GM12878 (cell line): ENCODE measurements around the gene MICA. TPM values are rescaled to one million over a fixed set of nuclear protein-coding genes. Genes with fewer than 3 reads are reported as not detected.

Experiments
- ATAC-seq: fragments of 200-7000 bp; cut with Tn5 transposase; 3 replicates; pipeline ENCODE4 v1.9.1; 2020; ENCODE audit warnings: mild to moderate bottlenecking, moderate library complexity
- BruUV-seq: library from RNA; stranded (reverse); fragments of 400-500 nt; replicated peaks from 2 replicates; lab custom pipeline; 2021; lab: Mats Ljungman, UMichigan
- CTCF ChIA-PET: fragments of 300-600 bp; sonication (Branson Sonifier 250); formaldehyde crosslinking; extraction: SDS; loops from one replicate; lab custom pipeline; 2021; ENCODE audit warnings: inconsistent platforms; lab: Yijun Ruan, JAX
- POLR2A ChIA-PET: fragments of 350-600 bp; formaldehyde crosslinking; extraction: SDS; loops from one replicate; lab custom pipeline; 2021; ENCODE audit warnings: inconsistent platforms; lab: Charles Lee
- RAD21 ChIA-PET: fragments of 300-600 bp; sonication (Branson Sonifier 250); formaldehyde crosslinking; loops from one replicate; lab custom pipeline; 2023; ENCODE audit warnings: antibody characterized with exemption; ENCODE audit not compliant: unreplicated experiment; lab: Charles Lee
- SMC1A ChIA-PET: fragments of 300-600 bp; sonication (Branson Sonifier 250); formaldehyde crosslinking; loops from one replicate; lab custom pipeline; 2023; ENCODE audit not compliant: unreplicated experiment, uncharacterized antibody; lab: Charles Lee
- DNase-seq: peaks from one replicate; pipeline ENCODE4 v3.0.0-alpha.2; 2011; ENCODE audit warnings: low read depth, low spot score
- FAIRE-seq: peaks from 3 replicates; lab custom pipeline; 2011; peaks lifted over from hg19 to GRCh38; lab: Jason Lieb, UNC
- H2AFZ ChIP-seq: 2 replicates; pipeline ENCODE4 v1.6.0; 2011; ENCODE audit warnings: low read depth, low read length, control low read depth; ENCODE audit not compliant: control insufficient read depth
- H3K27ac ChIP-seq: 2 replicates; pipeline ENCODE4 v1.5.1; 2011; ENCODE audit warnings: control low read depth; ENCODE audit not compliant: control insufficient read depth, insufficient read depth
- H3K27me3 ChIP-seq, 2 experiments: replicated peaks in 1 of 2; 2 replicates each; pipeline versions ENCODE4 v1.6.0 to v1.6.1; 2011; ENCODE audit warnings: low read length in 1 of 2; ENCODE audit not compliant: control insufficient read depth in 2 of 2, insufficient read depth in 2 of 2
- H3K36me3 ChIP-seq, 2 experiments: 2 replicates each; pipeline ENCODE4 v1.5.1; 2011; ENCODE audit warnings: low read length in 1 of 2; ENCODE audit not compliant: control insufficient read depth in 2 of 2, insufficient read depth in 2 of 2
- H3K4me1 ChIP-seq: 2 replicates; pipeline ENCODE4 v1.6.1; 2011; ENCODE audit warnings: mild to moderate bottlenecking, low read length, moderate library complexity, mixed read lengths; ENCODE audit not compliant: control insufficient read depth, insufficient read depth
- H3K4me2 ChIP-seq: 2 replicates; pipeline ENCODE4 v1.6.0; 2011; ENCODE audit warnings: control low read depth; ENCODE audit not compliant: control insufficient read depth, insufficient read depth
- H3K4me3 ChIP-seq: fragments of 200-600 bp; sonication (generic); 2 replicates; pipeline ENCODE4 v1.5.1; 2016
- H3K79me2 ChIP-seq: 2 replicates; pipeline ENCODE4 v1.6.0; 2011; ENCODE audit warnings: low read length; ENCODE audit not compliant: control insufficient read depth, insufficient read depth
- H3K9ac ChIP-seq: 2 replicates; pipeline ENCODE4 v1.8.0; 2011; ENCODE audit warnings: low read length, control low read depth, mixed read lengths; ENCODE audit not compliant: control insufficient read depth, insufficient read depth
- H3K9me3 ChIP-seq: replicated peaks from 3 replicates; pipeline ENCODE4 v1.5.1; 2011; ENCODE audit warnings: mild to moderate bottlenecking, low read length; ENCODE audit not compliant: control insufficient read depth, insufficient read depth
- H4K20me1 ChIP-seq: 2 replicates; pipeline ENCODE4 v1.6.0; 2011; ENCODE audit not compliant: control insufficient read depth, insufficient read depth
- CBFB ChIP-seq: IDR thresholded peaks from 2 replicates; pipeline ENCODE4 v1.6.1; 2016; ENCODE audit warnings: antibody characterized with exemption, low read depth
- CHD4 ChIP-seq: fragments of 200-600 bp; sonication (generic); IDR thresholded peaks from 2 replicates; pipeline ENCODE4 v1.6.1; 2016; ENCODE audit warnings: mild to moderate bottlenecking
- EED ChIP-seq: sonication (generic); IDR thresholded peaks from 2 replicates; pipeline ENCODE4 v1.6.1; 2016; ENCODE audit warnings: antibody characterized with exemption, low read depth
- ELK1 ChIP-seq: IDR thresholded peaks from 2 replicates; pipeline ENCODE4 v1.6.1; 2012; ENCODE audit warnings: low read depth, low read length, improper control_type of control experiment
- GATAD2B ChIP-seq: fragments of 450-650 bp; conservative IDR thresholded peaks from 2 replicates; pipeline ENCODE4 v1.6.1; 2017; ENCODE audit warnings: low read depth, mild to moderate bottlenecking, moderate library complexity
- HDAC2 ChIP-seq: fragments of 200-600 bp; sonication (generic); IDR thresholded peaks from 2 replicates; pipeline ENCODE4 v1.6.1; 2017
- IKZF1 ChIP-seq: fragments of 450-650 bp; conservative IDR thresholded peaks from 2 replicates; pipeline ENCODE4 v1.6.1; 2017; ENCODE audit warnings: antibody characterized with exemption, mild to moderate bottlenecking
- NR2F1 ChIP-seq: fragments of 450-650 bp; conservative IDR thresholded peaks from 2 replicates; pipeline ENCODE4 v1.6.1; 2017; ENCODE audit warnings: mild to moderate bottlenecking
- RAD21 ChIP-seq: IDR thresholded peaks from 2 replicates; pipeline ENCODE4 v1.6.1; 2011; ENCODE audit warnings: mild to moderate bottlenecking, low read depth, low read length, moderate library complexity; ENCODE audit not compliant: insufficient read depth
- RELA ChIP-seq: fragments of 450-650 bp; IDR thresholded peaks from 2 replicates; pipeline ENCODE4 v1.8.0; 2014; ENCODE audit warnings: borderline replicate concordance; ENCODE audit not compliant: partially characterized antibody
- RUNX3 ChIP-seq: IDR thresholded peaks from 2 replicates; pipeline ENCODE4 v1.6.1; 2012; ENCODE audit warnings: low read length, inconsistent platforms
- SMAD1 ChIP-seq: fragments of 450-650 bp; IDR thresholded peaks from 2 replicates; pipeline ENCODE4 v1.6.1; 2018; ENCODE audit warnings: mild to moderate bottlenecking, low read depth; ENCODE audit not compliant: partially characterized antibody
- SMC3 ChIP-seq: IDR thresholded peaks from 2 replicates; pipeline ENCODE4 v1.6.1; 2011; ENCODE audit warnings: low read length, improper control_type of control experiment, borderline replicate concordance
- SP1 ChIP-seq: IDR thresholded peaks from one replicate; pipeline ENCODE4 v1.6.1; 2011; ENCODE audit warnings: low read depth, low read length
- TBL1XR1 ChIP-seq: IDR thresholded peaks from 2 replicates; pipeline ENCODE4 v1.6.1; 2012; ENCODE audit warnings: low read depth, low read length, improper control_type of control experiment
- TCF12 ChIP-seq: IDR thresholded peaks from 2 replicates; pipeline ENCODE4 v1.6.1; 2011; ENCODE audit warnings: low read depth, mild to moderate bottlenecking, low read length
- YBX1 ChIP-seq: fragments of 450-650 bp; IDR thresholded peaks from 2 replicates; pipeline ENCODE4 v1.6.1; 2016; ENCODE audit warnings: antibody characterized with exemption
- YY1 ChIP-seq: IDR thresholded peaks from 2 replicates; pipeline ENCODE4 v1.6.1; 2011; ENCODE audit warnings: low read depth, mild to moderate bottlenecking, low read length
- ZNF687 ChIP-seq: fragments of 450-650 bp; IDR thresholded peaks from 2 replicates; pipeline ENCODE4 v1.6.1; 2017; ENCODE audit warnings: mild to moderate bottlenecking, moderate library complexity
- WGBS: methylation state at CpG from one replicate; pipeline ENCODE4 v1.1.6; 2016; ENCODE audit warnings: low lambda C conversion rate; ENCODE audit not compliant: insufficient replicate concordance, insufficient coverage; ENCODE audit errors: missing lambda C conversion rate; 5-methylcytosine and 5-hydroxymethylcytosine counted together
- in situ Hi-C: fragments of 300-500 bp; cut with MboI; formaldehyde crosslinking; loops from 9 replicates; pipeline ENCODE4 v1.14.3; 2018; ENCODE audit warnings: mixed read lengths
- intact Hi-C: fragments of 100-400 bp; cut with micrococcal nuclease; formaldehyde crosslinking; loops from one replicate; pipeline ENCODE4 v1.14.2; 2022; ENCODE audit not compliant: unreplicated experiment
- polyA plus RNA-seq, 11 experiments: library from polyadenylated mRNA; depleted of rRNA in 4 of 11; unstranded in 6 of 11; stranded (reverse) in 5 of 11; fragments of >200 nt; fragmentation: Nextera tagmentation in 4 of 11; fragmentation: Illumina TruSeq in 1 of 11; extraction: Ambion mirVana in 4 of 11; extraction: Trizol in 1 of 11; gene quantifications; 1 replicate in 1 of 11; 2 replicates in 10 of 11; pipeline versions ENCODE4 v1.2.1 to v1.2.3, GENCODE V29; 2011 to 2016; ENCODE audit warnings: inconsistent platforms in 2 of 11, missing spikeins in 2 of 11, low read depth in 1 of 11
- total RNA-seq, 4 experiments: library from RNA; depleted of rRNA in 3 of 4; stranded (reverse); fragments of >200 nt in 3 of 4; fragmentation: Illumina TruSeq in 1 of 4; extraction: Trizol in 1 of 4; gene quantifications; 2 replicates each; pipeline versions ENCODE4 v1.2.1 to v1.2.3, GENCODE V29; 2013 to 2021

The MICA gene
- total and polyA plus RNA-seq, 10 of the 15 experiments (the other 5 are each of a cell fraction or from before 2014, with no cell fraction given): 3.6 to 10.5 (median 6.9) TPM

GRCh38 chr6:31441365-31442267 is 38.2 kb downstream of the MICA start:
- BruUV-seq: no TSS peak
- H3K9me3 ChIP-seq: no peaks in the 10 kb centered on the region; the same call in 1 of the 3 replicates
- in situ Hi-C loops: loop anchor here (5.0 kb wide), 1 partner anchor 39 kb away; the partner anchor contains the start of gene MICA
- H3K36me3 ChIP-seq: no peaks in the 10 kb centered on the region
- H3K79me2 ChIP-seq: no peaks in the 10 kb centered on the region
- H4K20me1 ChIP-seq: no peaks in the 10 kb centered on the region
- DNase-seq (no peak), FAIRE-seq (peak; percentile 78), ATAC-seq (peak; percentile 100)
- no peak overlapping the region for H2AFZ ChIP-seq
- H3K27ac ChIP-seq: no peak overlapping the region
- 16% methylated on average over 28 of the region's 28 CpGs for WGBS
- H3K9ac ChIP-seq: no peak overlapping the region
- SMC1A ChIA-PET: interaction anchor here (0.6 to 5.0 kb wide), 4 partner anchors 18 to 157 kb away, joined by 3 to 71 read pairs (median 4); no protein-coding TSS in a partner anchor
- CTCF ChIA-PET: interaction anchor here (0.6 to 6.3 kb wide), 20 partner anchors 10 to 901 kb away, joined by 3 to 145 read pairs (median 4); partner anchors contain the start of gene MICA
- RAD21 ChIA-PET: interaction anchor here (0.7 to 2.2 kb wide), 8 partner anchors 11 to 593 kb away, joined by 3 to 21 read pairs (median 3); partner anchors contain the start of gene MICA
- no peak overlapping the region for H3K4me2 ChIP-seq
- no peaks in the 10 kb centered on the region; a peak in 1 of 4 replicates for H3K27me3 ChIP-seq
- no peak overlapping the region for H3K4me3 ChIP-seq
- POLR2A ChIA-PET: interaction anchor here (0.7 kb wide), 1 partner anchor 79 kb away, joined by 4 read pairs; no protein-coding TSS in a partner anchor
- intact Hi-C loops: loop anchor here (1.0 kb wide), 1 partner anchor 42 kb away; no protein-coding TSS in a partner anchor
- no peaks in the 10 kb centered on the region for H3K4me1 ChIP-seq
- TF ChIP-seq IKZF1 (0 out of 2 replicates have a peak, but pooled peaks have one; percentile 36), RAD21 (peak; percentile 88), YY1 (peak; percentile 64; the same call in 1 of the 2 replicates), ZNF687 (no peak), TCF12 (0 out of 2 replicates have a peak, but pooled peaks have one; percentile 29), EED (no peak), NR2F1 (0 out of 2 replicates have a peak, but pooled peaks have one; percentile 55), YBX1 (no peak), RUNX3 (no peak), GATAD2B (0 out of 2 replicates have a peak, but pooled peaks have one; percentile 16), ELK1 (0 out of 2 replicates have a peak, but pooled peaks have one; percentile 20), SP1 (peak; percentile 24), RELA (no peak), TBL1XR1 (no peak), CHD4 (no peak), SMC3 (peak; percentile 81), SMAD1 (no peak), HDAC2 (no peak), CBFB (no peak)
